AG08395 (cell line): ENCODE measurements around the gene NUTM2A.
"Not testable (repeated sequence)": the region's sequence is repeated elsewhere in the genome, so short reads cannot be mapped to it uniquely, and the experiment has no call there.

Experiments
- DNase-seq: peaks from one replicate; pipeline ENCODE4 v3.0.0; 2012; ENCODE audit warnings: mixed read lengths, low spot score

The NUTM2A gene, protein sequence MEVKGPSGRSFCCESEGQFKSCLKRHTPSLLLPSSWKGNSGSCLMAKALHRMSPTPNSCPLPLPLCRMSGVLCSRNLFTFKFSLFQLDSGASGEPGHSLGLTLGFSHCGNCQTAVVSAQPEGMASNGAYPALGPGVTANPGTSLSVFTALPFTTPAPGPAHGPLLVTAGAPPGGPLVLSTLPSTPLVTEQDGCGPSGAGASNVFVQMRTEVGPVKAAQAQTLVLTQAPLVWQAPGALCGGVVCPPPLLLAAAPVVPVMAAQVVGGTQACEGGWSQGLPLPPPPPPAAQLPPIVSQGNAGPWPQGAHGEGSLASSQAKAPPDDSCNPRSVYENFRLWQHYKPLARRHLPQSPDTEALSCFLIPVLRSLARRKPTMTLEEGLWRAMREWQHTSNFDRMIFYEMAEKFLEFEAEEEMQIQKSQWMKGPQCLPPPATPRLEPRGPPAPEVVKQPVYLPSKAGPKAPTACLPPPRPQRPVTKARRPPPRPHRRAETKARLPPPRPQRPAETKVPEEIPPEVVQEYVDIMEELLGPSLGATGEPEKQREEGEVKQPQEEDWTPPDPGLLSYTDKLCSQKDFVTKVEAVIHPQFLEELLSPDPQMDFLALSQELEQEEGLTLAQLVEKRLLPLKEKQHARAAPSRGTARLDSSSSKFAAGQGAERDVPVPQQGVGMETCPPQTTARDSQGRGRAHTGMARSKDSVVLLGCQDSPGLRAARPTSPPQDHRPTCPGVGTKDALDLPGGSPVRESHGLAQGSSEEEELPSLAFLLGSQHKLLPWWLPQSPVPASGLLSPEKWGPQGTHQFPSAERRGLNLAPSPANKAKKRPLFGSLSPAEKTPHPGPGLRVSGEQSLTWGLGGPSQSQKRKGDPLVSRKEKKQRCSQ

DNA sequence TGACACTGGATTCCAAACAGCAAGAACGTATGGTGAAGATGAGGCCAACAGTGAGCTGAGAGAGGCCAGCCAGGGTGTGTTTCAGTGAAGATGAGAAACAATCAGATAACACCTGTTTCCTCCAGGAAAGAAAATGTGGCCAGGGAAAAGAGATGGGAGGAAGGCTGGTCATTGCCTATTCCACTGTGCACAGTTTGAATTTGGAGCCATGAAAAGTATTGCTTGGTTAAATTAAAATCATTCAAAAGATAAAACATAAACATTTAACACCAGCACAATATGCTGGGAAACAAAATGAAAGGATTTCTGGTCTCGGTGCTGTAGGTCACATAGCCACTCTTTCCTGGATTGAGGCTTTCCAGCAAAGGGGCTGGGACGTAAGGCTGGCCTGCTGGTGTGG, at the start of gene NUTM2A:
TSS of gene NUTM2A (plus strand) at position 301 of the 400 bp plus-strand sequence. CDS start 383 bp downstream, outside the sequence.
- not testable (repeated sequence) for DNase-seq

DNA sequence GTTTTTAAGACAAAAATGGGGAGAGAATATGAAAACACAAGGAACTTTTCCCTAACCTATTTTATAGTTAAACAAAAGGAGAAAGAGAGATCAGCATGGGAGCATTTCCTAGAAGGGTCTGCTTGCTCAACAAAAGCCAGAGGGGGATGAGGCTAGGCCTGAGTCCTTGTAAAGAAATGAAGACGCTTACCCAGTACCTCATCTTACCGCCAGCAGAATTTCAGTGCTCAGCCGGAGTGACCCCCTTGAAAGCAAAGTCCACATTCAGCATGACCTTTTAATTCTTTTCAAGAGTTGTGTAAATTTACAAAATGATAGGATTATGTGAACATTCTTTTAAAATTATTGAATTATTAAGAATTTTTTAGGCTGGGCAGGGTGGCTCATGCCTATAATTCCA, 47.7 kb upstream of the NUTM2A start:
- DNase-seq = not testable (repeated sequence)

DNA sequence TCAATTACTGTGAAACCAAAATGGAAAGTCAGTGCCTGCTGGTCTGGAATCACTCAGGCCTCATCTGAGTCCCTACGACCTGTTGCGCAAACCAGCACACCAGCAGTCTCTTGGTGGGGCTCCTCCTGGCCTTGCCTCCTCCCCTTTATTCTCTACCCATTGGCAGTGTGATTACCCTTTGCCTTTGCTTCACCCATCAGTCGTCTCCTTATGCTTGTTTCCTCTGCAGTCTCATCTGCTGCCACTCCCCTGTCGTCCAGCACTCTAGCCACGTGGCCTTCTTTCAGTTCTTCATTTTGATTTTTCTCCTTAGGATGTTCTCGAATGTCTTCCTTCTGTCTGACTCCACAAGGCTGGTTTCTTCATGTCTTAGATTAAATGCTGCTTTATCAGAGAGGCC, 40.8 kb upstream of the NUTM2A start:
- not testable (repeated sequence) for DNase-seq

DNA sequence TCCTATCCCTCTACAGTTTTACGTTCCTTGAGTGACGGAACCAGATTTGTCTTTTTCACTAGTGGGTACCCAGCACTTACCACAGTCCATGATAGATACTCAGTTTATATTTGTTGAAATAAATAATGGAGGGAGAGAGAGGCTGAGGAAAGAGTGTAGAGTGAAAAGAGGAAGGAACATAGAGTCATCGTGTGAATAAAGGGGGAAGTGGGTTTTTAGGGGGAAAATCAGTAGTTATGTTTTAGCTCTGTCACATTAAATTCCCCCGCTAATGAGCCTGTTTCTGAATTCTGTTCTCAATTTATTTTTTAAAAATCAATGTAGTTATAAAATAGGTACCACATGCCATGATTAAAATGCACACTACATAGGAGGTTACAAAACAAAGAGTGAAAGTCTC, 39.2 kb upstream of the NUTM2A start:
- DNase-seq = not testable (repeated sequence)

DNA sequence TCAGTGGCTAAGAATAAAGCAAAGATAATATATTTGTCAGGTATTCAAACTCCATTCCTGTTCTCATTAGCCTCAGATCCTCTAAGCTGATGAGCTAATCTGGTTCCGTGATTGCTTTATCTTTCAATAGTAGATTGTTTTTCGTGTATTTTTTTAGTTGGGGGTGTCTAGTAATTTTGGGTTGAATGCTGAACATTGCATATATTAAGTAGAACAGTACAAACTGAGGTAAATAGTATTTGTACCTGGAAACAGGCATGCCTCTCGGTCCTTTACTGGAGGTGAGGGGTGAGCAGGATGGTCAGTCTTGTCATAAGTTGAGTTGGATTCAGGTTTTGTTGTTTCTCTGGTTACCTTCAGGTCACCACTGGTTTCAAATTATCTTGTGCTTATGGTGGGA, 37.7 kb upstream of the NUTM2A start:
- not testable (repeated sequence) for DNase-seq

DNA sequence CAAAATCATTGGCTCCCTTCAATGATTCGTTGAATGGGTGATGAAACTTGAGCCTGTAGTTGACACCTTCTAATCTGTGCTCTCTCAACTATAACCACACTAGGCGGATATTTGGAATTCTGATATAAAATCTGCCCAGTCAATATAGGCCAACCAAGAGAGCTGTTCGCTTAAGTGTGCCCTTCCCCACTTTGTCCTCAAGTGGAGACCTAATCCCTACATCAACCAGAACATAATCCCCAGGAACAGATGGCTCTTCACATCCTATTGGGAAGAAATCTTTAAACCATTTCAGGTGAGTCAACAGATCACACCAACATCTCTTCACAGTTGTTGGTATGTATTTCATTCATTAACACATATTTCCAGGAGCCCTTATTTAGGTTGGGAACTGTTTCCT, 33.4 kb upstream of the NUTM2A start:
- DNase-seq = not testable (repeated sequence)

DNA sequence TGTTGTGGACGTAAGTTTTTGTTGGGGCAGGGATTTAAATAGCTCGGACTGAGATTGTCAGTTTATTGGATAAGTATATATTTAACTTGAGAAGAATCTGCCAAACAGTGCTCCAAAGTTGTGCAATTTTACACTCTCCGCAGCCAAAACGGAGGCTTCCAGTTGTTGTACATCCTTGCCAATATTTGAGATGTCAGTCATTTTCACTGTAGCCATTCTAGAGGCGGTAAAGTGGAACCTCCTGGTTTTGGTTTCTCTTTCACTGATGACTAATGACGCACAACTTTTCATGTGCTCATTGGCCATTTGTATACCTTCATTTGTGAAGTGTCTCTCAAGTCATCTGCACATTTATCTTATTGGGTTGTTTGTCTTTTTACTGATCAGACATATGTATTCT, 24.3 kb upstream of the NUTM2A start:
- DNase-seq = not testable (repeated sequence)

DNA sequence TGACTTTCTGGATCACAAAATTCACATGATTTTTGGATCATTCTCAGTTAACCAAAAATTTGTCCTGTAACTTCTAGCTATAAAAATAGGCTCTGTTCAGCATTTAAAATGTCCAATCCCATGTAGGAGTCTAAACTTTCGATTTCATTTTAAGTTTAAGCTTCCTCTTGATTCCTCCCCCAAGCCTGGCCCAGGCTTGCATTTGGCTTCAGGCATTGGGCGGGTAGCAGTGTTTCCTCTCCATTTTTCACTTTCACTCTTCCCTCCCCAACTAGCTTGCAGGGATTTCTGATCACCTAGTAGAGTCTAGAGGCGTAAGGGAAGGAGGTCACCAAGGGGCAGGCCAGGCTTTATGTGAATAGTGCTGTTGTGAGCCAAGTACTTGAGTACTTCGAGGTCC, 20.4 kb upstream of the NUTM2A start:
- DNase-seq = not testable (repeated sequence)

DNA sequence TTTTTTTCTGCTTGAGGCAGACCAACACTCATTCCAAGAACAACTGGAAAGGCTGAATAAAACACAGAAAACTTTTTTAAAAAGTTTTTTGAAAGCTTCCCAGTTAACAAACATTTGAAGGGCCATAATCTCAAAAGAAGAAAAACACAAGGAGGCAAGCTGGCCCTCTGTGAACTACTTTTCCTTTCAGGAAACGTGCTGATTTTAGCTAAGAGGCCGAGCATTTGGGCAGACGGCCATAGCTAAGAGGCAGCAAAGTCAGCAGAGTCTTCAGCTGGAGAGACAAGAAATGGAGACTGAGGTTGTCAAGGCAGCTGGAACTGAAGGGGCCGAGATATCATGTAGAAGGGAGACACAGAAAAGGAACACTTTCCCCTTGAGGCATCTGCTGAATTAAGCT, 18.3 kb upstream of the NUTM2A start:
- DNase-seq = not testable (repeated sequence)

DNA sequence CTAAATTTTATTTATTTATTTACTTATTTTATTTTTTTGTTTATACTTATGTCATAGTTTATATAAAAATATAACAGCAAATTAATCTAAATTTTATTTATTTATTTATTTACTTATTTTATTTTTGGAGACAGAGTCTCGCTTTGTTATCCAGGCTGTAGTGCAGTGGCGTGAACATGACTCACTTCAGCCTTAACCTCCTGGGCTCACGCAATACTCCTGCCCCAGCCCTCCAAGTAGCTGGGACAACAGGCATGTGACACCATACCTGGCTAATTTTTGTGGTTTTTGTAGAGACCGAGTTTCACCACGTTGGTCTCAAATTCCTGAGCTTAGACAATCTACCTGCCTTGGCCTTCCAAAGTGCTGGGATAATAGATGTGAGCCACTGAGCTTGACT, 14.9 kb upstream of the NUTM2A start:
- not testable (repeated sequence) for DNase-seq

DNA sequence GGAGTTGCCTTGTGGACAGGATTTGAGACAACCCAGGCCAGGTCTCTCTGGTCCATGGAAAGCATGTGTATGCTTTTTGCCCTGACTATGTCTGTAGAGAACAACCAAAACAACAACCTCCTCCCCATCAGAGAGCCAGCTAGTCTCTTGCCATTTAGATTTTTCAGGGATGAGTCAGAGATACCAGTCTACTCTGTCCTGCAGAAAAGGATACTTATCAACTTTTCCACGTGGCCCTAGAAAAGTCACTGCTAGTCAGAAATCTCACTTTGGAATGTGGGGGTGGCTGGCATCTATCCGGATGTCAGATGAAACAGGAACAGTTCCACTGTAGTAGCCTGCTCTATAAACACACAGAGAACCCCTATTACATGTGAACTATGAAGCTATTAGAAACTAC, 13.4 kb upstream of the NUTM2A start:
- peak; percentile 19 for DNase-seq

DNA sequence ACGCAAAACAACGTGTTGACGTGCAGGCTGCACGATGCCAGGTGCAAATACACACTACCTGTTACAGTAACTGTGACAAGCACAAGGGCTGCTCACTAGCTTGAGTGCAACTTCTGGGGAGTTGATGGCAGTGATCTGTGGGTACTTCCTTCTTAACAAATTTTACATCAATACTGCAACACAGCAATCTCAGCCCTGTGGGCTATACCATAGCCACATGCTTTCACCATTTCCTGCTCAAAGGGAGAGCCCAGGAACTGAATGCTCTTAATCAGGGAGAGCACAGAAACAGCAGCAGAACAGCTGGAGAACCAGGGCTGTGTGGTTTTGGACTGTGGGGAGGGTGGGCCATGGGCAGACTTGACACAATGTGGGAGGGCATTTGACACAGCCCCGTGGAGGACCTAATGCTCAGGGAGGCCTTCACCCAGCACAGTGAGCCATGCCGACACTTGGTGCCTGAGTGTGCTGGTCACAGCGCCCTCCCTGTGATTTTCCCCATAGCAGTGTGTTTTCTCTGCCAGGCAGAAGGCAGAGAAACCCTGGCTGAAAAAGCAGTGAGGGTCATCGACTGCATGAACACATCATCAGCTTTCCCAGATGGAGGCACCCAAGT, 12.0 kb upstream of the NUTM2A start:
- not testable (repeated sequence) for DNase-seq

DNA sequence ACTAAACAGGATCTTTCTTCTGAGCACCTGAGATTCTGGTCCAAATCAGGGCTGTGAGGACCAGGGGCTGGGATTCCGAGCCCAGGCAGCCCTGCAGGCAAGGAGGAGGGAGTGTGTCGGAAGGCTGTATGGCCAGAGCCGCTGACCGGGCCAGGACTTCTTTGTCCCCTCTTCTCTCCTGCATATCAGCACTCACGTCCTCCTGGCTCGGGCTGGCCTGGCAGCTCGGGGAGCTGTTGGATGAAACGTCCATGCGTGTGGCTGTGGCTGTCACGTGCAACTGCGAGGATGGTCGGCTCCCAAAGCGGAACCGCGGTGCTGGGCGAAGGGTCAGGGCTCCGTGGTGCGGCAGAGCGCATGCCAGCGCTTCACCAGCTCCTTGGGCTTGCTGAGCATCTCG, 11.4 kb upstream of the NUTM2A start:
- DNase-seq = not testable (repeated sequence)

DNA sequence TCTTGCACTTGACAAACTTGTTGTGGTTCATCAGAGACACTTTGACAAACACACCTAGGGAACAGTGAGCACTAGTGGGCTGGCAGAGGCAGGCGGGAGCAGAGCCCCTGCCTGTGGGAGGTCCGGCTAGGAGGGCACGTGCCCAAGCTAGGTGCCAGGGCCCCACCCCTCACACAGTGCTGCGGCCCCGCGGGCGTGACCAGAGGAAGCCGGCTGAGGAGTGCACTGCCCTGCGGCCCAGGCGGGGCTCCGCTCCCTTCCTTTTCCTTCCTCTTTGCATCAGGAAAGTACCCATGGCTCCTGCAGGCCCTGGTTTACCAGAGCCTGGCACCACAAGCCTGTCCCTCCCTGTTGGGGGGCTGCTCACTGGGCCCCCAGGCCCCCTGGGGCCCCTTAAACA, 9.1 kb upstream of the NUTM2A start:
- not testable (repeated sequence) for DNase-seq

DNA sequence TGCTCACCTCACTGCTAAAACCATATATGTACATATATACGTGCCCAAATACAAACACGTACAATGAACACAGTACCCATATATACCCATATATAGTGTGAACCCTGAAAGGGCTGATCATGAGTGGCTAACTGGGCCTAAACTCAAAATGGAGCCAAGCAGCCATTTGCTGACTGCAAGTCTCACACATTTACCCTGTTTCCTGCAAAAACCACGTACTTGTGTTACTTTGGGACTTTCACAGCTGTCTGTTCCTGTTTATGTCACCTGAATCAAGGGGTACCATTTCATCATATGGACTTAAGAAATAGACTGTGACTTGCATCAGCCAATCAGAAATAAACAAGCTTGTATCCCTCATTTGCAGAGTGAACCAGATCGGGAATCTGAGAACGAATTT, 5.9 kb upstream of the NUTM2A start:
- DNase-seq = not testable (repeated sequence)

DNA sequence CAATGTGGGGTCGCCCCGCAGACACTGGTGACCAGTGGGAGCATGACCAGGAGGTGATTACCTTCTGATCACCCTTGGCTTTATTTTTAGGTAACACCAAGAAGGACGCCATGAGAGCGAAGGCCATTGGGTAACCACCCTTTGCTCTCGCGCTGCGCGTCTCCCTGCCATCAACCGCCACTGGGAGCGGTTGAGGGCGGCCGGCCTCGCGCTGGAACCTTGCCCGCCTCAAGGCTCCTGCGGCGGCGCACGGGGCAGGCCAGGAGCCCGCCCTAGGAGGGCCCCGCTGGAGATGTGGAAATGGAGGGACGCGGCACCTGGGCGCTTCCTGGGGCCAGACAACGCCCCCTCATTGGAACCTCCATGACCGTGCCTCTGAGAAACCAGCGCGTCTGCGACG, 2.5 kb upstream of the NUTM2A start:
- not testable (repeated sequence) for DNase-seq

DNA sequence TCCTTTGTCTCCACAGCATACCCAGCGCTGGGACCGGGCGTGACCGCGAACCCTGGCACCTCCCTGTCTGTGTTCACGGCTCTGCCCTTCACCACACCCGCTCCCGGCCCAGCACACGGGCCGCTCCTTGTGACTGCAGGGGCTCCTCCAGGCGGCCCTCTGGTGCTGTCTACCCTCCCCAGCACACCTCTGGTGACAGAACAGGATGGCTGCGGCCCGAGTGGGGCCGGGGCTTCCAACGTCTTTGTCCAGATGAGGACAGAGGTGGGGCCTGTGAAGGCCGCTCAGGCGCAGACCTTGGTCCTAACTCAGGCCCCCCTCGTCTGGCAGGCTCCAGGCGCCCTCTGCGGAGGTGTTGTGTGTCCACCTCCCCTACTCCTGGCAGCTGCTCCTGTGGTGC, 3.0 kb downstream of the NUTM2A start:
- DNase-seq = not testable (repeated sequence)

DNA sequence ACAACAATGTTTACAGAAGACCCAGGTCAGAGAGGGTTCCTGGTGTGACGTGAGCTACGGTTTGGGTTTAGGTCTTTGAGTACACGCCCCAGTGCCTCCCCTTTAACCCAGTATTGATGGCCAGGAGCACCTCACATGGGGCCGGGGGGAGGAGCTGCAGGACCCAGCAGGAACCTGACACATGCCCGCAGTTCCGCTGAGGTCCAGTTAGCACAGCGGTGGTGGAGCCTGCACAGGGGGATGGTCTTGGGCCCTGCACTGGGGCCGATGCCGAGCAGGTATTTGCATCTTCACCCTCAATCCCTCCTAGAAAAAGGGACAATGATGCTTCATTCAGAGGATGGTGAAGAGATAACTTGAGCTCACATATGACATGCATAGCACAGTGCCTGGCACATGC, 4.0 kb downstream of the NUTM2A start:
- DNase-seq = not testable (repeated sequence)

DNA sequence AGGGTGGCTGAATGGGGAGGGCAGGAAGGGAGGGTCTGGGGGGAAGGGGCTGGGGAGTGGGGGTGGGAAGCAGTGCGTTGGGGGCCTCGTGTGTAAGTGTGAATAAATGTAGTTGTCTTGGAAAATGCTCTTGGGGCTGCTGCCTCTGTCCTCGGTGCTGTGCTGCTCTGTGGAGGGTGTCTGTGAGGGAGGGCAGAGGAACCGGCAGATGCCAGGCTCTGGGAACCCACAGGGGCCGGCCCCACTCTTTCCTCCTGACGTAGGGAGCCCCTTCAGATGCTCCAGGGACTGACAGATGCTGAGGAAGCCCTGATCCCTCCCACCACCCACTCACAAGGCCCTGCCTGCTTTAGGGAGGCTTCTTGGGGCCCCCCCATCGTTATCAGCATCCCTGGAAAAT, 9.6 kb downstream of the NUTM2A start:
- DNase-seq = not testable (repeated sequence)

DNA sequence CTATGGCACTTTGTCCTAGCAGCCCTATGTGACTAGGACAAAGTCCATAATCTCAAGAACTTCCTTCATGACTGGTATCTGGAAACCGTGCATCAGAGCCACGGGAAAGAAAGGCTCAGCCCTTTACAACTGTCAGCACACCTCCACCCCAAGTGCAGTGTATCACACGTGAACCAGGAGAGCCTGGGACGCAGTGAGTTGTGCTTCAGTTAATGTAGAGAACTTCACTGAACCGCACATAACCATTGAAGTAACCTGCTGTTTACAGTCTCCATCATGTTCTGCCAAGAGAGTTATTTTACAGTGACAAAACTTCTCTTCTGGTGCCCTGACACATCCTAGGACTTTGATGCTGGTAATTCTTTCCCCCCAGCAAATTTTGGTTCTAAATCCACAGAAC, 12.0 kb downstream of the NUTM2A start:
- DNase-seq = not testable (repeated sequence)

DNA sequence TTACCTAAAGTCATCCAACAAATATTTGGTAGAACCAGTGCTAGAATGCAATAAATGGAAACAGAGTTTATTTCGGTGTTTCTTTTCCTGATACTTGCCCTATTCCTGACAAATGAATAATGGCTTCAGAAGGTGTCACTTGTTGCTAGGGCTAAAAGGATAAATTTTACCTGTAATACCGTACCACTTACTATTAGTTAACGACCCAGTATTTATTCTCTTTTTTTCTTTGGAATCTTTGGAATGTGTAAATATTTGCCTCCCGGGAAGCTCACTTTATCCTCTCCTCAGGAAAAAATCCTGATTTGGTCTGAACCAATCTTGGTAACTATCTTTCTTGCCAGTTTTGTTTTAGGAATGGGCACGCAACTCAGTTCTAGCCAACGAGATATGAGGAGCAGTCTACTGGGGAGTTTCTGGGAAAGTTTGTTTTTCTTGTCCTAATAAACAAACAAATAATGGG, 14.1 kb downstream of the NUTM2A start:
- DNase-seq = not testable (repeated sequence)

DNA sequence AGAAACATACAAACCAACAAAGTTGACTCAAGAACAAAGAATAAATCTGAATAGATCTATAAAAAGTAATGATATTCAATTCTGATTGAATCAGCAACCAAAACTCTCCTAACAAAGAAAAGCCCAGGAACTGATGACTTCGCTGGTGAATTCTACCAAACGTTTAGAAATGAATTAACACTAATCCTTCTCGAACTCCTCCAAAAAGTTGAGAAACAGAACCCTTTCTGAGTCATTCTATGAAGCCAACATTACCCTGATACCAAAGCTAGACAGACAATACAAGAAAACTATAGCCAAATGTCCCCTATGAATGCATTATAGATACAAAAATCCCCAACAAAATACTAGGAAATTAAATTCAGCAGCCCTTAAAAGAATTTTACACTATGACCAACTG, 16.9 kb downstream of the NUTM2A start:
- DNase-seq = not testable (repeated sequence)
